SKM-1 (cell line): ENCODE measurements around the gene DNAJB13.

Source experiments
- DNase-seq: peaks from one replicate; lab custom pipeline; 2025; ENCODE audit not compliant: unreplicated experiment; lab: John Stamatoyannopoulos, UW

Gene DNAJB13

GRCh38 chr11:73949912-73950311 lies 914 bp upstream of the DNAJB13 start:
- DNase-seq = no peak

- no peak for DNase-seq
Observed at GRCh38 chr11:73951797-73952196, 971 bp downstream of the DNAJB13 start.

GRCh38 chr11:73956876-73957653 lies 6.2 kb downstream of the DNAJB13 start:
- no peak for DNase-seq

DNA sequence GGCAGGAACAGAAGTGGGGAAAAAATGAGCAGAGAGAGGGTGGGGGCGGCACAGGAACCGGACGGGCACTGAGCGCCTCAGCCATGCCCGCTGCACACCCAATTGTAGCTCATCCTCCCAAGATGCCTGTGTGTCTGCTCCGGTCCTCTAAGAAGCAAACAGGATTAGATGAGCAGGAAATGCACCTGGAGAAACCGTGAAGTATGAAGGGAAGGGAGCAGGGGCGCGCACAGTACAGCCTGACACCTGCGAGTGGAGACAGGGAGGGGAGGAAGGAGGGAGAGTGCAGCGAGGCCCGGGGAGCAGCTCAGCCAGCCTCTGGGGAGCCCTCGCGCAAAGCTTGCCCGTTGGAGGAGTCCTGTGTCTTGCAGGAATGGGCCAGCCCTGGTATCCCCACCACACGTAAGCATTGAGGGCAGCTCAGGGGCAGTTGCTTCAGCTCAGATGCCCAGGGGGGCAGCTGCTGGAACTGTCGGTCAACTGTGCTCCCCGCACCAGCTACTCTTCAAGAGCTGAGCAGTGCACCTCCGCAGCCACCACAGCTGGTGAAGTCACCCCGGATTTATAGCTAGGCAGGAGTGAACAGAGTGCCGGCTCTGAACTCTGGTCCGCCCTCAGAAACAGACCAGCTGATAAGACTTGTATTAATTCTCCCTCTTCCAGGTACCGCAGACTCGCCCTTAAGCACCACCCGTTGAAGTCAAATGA lies 7.0 kb downstream of the DNAJB13 start:
- no peak for DNase-seq

DNA sequence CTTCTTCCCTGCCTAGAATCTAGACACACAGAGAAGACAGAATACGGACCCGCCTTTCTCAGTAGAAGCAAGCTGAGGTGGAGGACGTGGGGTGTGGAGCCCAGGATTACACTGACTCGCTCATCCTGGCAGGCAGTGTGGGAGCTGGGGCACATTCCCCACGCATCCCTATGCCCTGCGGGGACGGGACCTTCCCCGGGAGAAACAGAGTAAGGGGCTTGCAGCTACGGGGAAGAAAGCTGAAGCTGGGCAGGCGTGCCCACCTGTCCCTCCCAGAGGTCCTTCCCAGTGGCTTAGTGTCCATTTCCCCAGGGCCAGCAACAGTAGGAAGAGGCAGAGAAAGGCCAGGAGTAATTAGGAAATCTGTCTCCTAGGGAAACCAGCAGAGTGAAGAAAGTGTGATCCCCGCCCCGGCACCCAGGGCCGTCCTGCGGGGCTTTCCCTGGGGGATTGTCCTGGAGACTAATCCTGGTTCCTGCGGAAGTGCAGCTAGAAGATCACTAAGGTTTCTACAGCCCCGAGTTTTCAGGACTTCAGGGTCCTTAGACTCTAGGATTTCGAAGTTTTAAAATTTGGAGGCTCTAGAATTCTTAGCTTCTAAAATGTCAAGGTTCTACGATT lies 7.8 kb downstream of the DNAJB13 start:
- no peak for DNase-seq

DNA sequence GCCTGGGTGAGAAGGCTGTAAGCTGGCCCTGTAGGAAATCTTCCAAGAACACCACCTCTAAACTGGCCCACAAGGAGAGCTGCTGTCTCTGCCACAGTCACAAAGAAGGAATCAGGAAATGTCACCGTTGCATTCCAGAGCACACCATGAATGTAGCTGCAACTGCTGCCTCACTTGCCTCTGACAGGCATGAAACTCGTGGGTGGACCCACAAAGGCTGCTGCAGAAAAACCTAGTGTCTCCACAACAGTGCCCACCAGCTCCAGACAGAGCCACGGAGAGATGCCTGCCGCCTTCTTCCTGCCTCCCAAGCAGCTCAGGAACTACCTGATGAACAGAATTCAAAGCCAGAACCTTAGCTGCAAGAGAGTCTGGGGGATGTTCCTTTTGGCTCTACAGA lies 10.5 kb downstream of the DNAJB13 start:
- DNase-seq = no peak

GRCh38 chr11:73962101-73962705 lies 11.4 kb downstream of the DNAJB13 start:
- DNase-seq = no peak

DNA sequence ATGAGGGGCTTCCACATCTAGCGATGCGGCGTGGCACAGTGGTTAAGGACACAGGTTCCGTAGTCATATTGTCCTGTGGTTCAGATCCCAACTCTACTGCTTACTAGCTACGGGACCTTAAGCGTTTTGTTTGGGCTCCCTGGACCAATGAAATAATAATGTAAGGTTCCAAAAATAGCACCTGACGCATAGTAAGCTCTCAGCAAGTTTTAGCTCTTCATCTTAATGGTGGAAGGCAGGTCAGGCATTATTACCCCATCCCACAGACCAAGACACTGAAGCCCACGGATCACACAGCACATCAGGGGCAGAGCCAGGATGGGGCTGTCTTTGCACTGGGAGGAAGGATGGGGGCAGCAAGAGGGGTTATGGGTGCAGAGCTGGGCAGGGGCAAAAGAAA lies 13.0 kb downstream of the DNAJB13 start:
- no peak for DNase-seq

DNA sequence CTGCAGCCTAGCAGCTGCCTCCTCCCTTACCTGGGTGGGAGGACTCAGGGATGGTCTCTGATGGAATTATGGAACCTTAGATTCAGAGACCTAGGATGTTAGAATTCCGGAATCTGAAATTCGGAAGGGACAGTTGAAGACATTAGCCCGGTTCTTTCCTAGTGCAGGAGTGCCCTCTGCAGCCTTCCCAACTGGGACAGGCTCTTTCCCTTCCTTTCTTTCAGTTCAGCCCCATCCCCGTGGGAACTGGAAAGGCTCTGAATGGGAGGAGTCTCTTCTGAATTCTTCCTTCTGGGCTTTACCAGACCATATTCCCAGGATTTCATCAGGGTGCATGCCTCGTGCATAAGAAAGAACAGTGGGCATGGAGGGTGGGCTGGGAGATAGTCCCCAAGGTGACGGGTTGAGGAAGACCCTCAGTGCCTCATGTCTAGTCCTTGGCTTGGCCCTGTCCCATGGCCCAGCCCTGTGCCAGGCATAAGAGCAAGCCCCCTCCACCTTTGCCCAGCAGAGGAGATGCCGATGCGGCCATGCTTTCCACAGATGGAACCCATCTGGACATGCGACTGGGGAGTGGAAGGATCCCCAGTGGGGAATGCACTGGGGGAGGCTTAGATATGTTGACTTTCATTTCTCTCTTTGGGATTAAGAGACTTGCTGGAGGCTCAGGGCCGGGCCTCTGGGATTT lies 14.4 kb downstream of the DNAJB13 start:
- no peak for DNase-seq

DNA sequence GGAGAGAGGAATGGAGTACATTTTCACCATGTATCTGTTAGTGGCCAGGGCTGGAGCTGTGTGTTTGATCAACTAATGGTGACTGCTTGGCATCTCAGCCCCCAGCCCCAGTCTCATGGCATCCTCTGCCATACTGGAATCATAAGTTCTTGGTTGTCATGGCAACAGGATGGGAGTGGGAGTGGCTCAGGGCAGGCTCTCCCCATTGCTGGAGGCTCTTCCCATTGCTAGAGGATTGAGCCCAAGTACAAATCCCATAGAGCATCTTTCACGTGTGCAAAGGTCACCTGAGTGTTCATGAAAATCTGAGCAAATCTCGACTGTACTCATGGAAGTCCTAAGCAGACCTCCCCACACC lies 14.9 kb downstream of the DNAJB13 start:
- no peak for DNase-seq

GRCh38 chr11:73968356-73968966 lies 17.6 kb downstream of the DNAJB13 start:
- DNase-seq = no peak

DNA sequence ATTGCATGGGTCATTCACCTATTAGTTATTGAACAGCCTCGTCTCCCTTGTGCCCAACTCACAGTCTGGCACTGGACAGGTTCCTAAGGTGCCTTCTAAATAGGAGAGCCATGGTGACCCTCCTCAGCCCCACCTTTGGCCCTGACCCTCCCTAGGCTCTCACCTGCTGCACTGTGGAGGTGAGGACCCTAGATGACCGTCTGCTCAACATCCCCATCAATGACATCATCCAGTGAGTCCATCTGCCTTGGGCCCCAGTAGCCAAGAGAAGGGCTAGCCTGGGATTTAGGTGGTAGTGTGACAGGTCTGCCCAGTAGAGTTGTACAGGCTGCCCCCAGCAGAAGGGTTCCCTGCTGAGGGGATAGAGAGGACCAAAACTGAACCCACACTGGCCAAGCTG lies 18.3 kb downstream of the DNAJB13 start:
- DNase-seq = no peak

- no peak for DNase-seq
Observed at GRCh38 chr11:73969991-73970800, 19.4 kb downstream of the DNAJB13 start.

DNA sequence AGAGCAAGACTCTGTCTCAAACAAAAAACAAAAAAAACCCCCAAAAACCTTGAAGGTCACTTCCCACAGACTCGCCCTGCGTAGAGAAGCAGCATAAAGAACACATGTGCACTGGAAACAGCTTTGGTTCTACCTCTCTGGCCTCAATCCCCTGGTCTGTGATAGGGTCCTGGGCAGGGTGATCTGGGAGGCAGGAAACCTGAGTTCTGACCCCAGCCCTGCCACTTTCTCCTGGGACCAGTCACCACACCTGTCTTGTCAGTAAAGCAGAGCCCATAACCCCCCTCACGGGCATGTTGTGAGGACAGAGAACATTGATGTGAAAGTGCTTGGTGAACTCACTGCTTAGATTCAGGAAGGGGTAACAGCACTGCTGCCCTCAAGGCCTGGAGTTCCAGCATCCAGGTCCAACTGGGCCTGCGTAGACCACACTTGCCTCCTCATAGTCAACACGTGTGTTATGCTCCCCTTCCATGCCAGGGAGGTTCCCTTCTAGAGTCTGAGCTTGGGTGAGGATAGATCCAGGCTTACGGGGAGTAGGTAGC lies 20.4 kb downstream of the DNAJB13 start:
- DNase-seq = no peak

GRCh38 chr11:73972187-73972586 lies 21.4 kb downstream of the DNAJB13 start:
- no peak for DNase-seq

GRCh38 chr11:73972620-73973449 lies 22.0 kb downstream of the DNAJB13 start:
- no peak for DNase-seq

- no peak for DNase-seq
Observed at GRCh38 chr11:73974604-73975478, 24.0 kb downstream of the DNAJB13 start.

- no peak for DNase-seq
Observed at GRCh38 chr11:73975479-73975757, 24.6 kb downstream of the DNAJB13 start.
